IMR-90 (cell line): ENCODE measurements around the gene SSR3. TPM values are rescaled to one million over a fixed set of nuclear protein-coding genes. Genes with fewer than 3 reads are reported as not detected.

Source experiments
- ATAC-seq: fragments of 200-7000 bp; cut with Tn5 transposase; 2 replicates; pipeline ENCODE4 v1.9.1; 2020; ENCODE audit warnings: low read depth, mild to moderate bottlenecking, moderate library complexity
- BruUV-seq: library from RNA; stranded (reverse); fragments of 400-500 nt; replicated peaks from 2 replicates; lab custom pipeline; 2021; lab: Mats Ljungman, UMichigan
- CTCF ChIA-PET: fragments of 300-600 bp; formaldehyde crosslinking; extraction: SDS; loops from one replicate; lab custom pipeline; 2021; ENCODE audit warnings: antibody characterized with exemption; lab: Yijun Ruan, JAX
- POLR2A ChIA-PET: fragments of 300-600 bp; sonication (Branson Sonifier 250); formaldehyde crosslinking; loops from one replicate; lab custom pipeline; 2022; ENCODE audit warnings: antibody characterized with exemption; ENCODE audit not compliant: unreplicated experiment; lab: Charles Lee
- DNase-seq: peaks from one replicate; pipeline ENCODE4 v3.0.0; 2013
- H2AFZ ChIP-seq: replicated peaks from 2 replicates; pipeline ENCODE3; 2013; ENCODE audit warnings: low read length, mild to moderate bottlenecking; ENCODE audit not compliant: poor library complexity
- H2AK5ac ChIP-seq: 2 replicates; pipeline ENCODE4 v1.6.1; 2013; ENCODE audit warnings: low read depth, low read length, inconsistent platforms
- H2AK9ac ChIP-seq: replicated peaks from 2 replicates; pipeline ENCODE3; 2013; ENCODE audit warnings: mild to moderate bottlenecking, low read depth, low read length, moderate library complexity; ENCODE audit not compliant: poor library complexity
- H2BK120ac ChIP-seq: 2 replicates; pipeline ENCODE4 v1.6.1; 2013; ENCODE audit warnings: low read depth, low read length, inconsistent platforms
- H2BK15ac ChIP-seq: 3 replicates; pipeline ENCODE4 v1.6.1; 2013; ENCODE audit warnings: low read depth, low read length, inconsistent platforms
- H2BK20ac ChIP-seq: 2 replicates; pipeline ENCODE4 v1.6.1; 2013; ENCODE audit warnings: low read depth, mild to moderate bottlenecking, inconsistent platforms, low read length, moderate library complexity
- H2BK5ac ChIP-seq: 2 replicates; pipeline ENCODE4 v1.6.1; 2013; ENCODE audit warnings: mild to moderate bottlenecking, low read depth, low read length, inconsistent platforms; ENCODE audit not compliant: poor library complexity, severe bottlenecking
- H3K14ac ChIP-seq: replicated peaks from 2 replicates; pipeline ENCODE4 v1.6.1; 2013; ENCODE audit warnings: low read depth, low read length, inconsistent platforms
- H3K18ac ChIP-seq: 2 replicates; pipeline ENCODE4 v1.6.1; 2013; ENCODE audit warnings: low read depth, low read length, control low read depth
- H3K23ac ChIP-seq: 2 replicates; pipeline ENCODE4 v1.6.1; 2013; ENCODE audit warnings: low read depth, low read length, inconsistent platforms
- H3K27ac ChIP-seq: 2 replicates; pipeline ENCODE4 v1.5.1; 2013; ENCODE audit warnings: mild to moderate bottlenecking, control low read depth, low read length; ENCODE audit not compliant: insufficient read depth
- H3K27me3 ChIP-seq: 2 replicates; pipeline ENCODE4 v1.6.1; 2013; ENCODE audit warnings: low read length; ENCODE audit not compliant: control insufficient read depth, insufficient read depth
- H3K36me3 ChIP-seq: 2 replicates; pipeline ENCODE4 v1.6.1; 2013; ENCODE audit warnings: low read length, mixed read lengths; ENCODE audit not compliant: control insufficient read depth, insufficient read depth
- H3K4ac ChIP-seq: 2 replicates; pipeline ENCODE4 v1.6.1; 2013; ENCODE audit warnings: low read depth, low read length, inconsistent platforms
- H3K4me1 ChIP-seq: 2 replicates; pipeline ENCODE4 v1.6.1; 2013; ENCODE audit warnings: low read length, mixed read lengths; ENCODE audit not compliant: control insufficient read depth, insufficient read depth
- H3K4me2 ChIP-seq: 2 replicates; pipeline ENCODE4 v1.6.1; 2013; ENCODE audit warnings: low read depth, mild to moderate bottlenecking, control low read depth, low read length, moderate library complexity
- H3K4me3 ChIP-seq: 2 replicates; pipeline ENCODE4 v1.5.1; 2013; ENCODE audit warnings: low read depth, mild to moderate bottlenecking, control low read depth, low read length, moderate library complexity; ENCODE audit not compliant: insufficient read depth
- H3K56ac ChIP-seq: 2 replicates; pipeline ENCODE4 v1.6.1; 2013; ENCODE audit warnings: low read length, inconsistent platforms; ENCODE audit not compliant: insufficient read depth; ENCODE audit errors: extremely low read depth
- H3K79me1 ChIP-seq, 2 experiments: 2 replicates each; pipeline ENCODE4 v1.6.1; 2013; ENCODE audit warnings: low read length in 2 of 2, inconsistent platforms in 1 of 2, low read depth in 1 of 2
- H3K9ac ChIP-seq: 2 replicates; pipeline ENCODE4 v1.6.1; 2013; ENCODE audit warnings: low read depth, low read length, control low read depth
- H3K9me1 ChIP-seq: 2 replicates; pipeline ENCODE4 v1.6.1; 2013; ENCODE audit warnings: low read length, inconsistent platforms; ENCODE audit not compliant: insufficient read depth
- H3K9me3 ChIP-seq: 2 replicates; pipeline ENCODE4 v1.6.1; 2013; ENCODE audit warnings: low read length; ENCODE audit not compliant: control insufficient read depth, insufficient read depth
- H4K20me1 ChIP-seq: 2 replicates; pipeline ENCODE4 v1.6.1; 2013; ENCODE audit warnings: low read length, inconsistent platforms; ENCODE audit not compliant: insufficient read depth
- H4K5ac ChIP-seq: 2 replicates; pipeline ENCODE4 v1.6.1; 2013; ENCODE audit warnings: mild to moderate bottlenecking, low read depth, low read length, control low read depth
- H4K8ac ChIP-seq, 2 experiments: 2 replicates each; pipeline ENCODE4 v1.6.1; 2013; ENCODE audit warnings: low read depth in 2 of 2, low read length in 2 of 2, control low read depth in 1 of 2, inconsistent platforms in 1 of 2
- H4K91ac ChIP-seq: 2 replicates; pipeline ENCODE4 v1.6.1; 2013; ENCODE audit warnings: low read depth, low read length, inconsistent platforms; ENCODE audit not compliant: insufficient read depth
- CEBPB ChIP-seq: IDR thresholded peaks from 2 replicates; pipeline ENCODE4 v1.6.1; 2012; ENCODE audit warnings: low read depth, low read length, improper control_type of control experiment
- MAFK ChIP-seq: IDR thresholded peaks from 2 replicates; pipeline ENCODE4 v1.6.1; 2012; ENCODE audit warnings: low read depth, low read length, improper control_type of control experiment
- MXI1 ChIP-seq: IDR thresholded peaks from 2 replicates; pipeline ENCODE4 v1.6.1; 2012; ENCODE audit warnings: low read depth, mild to moderate bottlenecking, low read length, moderate library complexity, borderline replicate concordance
- WGBS, 2 experiments: methylation state at CpG; one replicate each; pipeline versions ENCODE4 v1.1.5 to v1.1.7; 2013; ENCODE audit warnings: missing lambda C conversion rate in 2 of 2; ENCODE audit not compliant: insufficient read length in 1 of 2; ENCODE audit errors: extremely low coverage in 2 of 2; 5-methylcytosine and 5-hydroxymethylcytosine counted together
- dilution Hi-C: fragments of 300-500 bp; cut with HindIII; formaldehyde crosslinking; loops from one replicate; pipeline ENCODE4 v1.14.3; 2018; ENCODE audit warnings: low sequenced_read_pairs; ENCODE audit not compliant: unreplicated experiment
- in situ Hi-C: fragments of 300-500 bp; cut with MboI; formaldehyde crosslinking; loops from 3 replicates; pipeline ENCODE4 v1.14.3; 2019; ENCODE audit warnings: low sequenced_read_pairs, inconsistent platforms, mixed read lengths
- intact Hi-C: fragments of 100-400 bp; cut with micrococcal nuclease; formaldehyde crosslinking; loops from 2 replicates; pipeline ENCODE4 v1.10.0; 2022
- polyA plus RNA-seq, 3 experiments: library from polyadenylated mRNA; depleted of rRNA; stranded (reverse); fragments of >200 nt; gene quantifications; 2 replicates each; pipeline ENCODE4 v1.2.3, GENCODE V29; 2012; ENCODE audit warnings: low replicate concordance in 1 of 3
- total RNA-seq: library from RNA; depleted of rRNA; stranded (reverse); fragments of >200 nt; gene quantifications from 2 replicates; pipeline ENCODE4 v1.2.3, GENCODE V29; 2012

Gene SSR3
- total and polyA plus RNA-seq, 2 of the 4 experiments (the other 2 are of a cell fraction) = 246 to 608 TPM

- H3K9me1 ChIP-seq = no peaks in the 10 kb centered on the region
- no peak for ATAC-seq
- H3K4me3 ChIP-seq = no peak overlapping the region
- peaks cover 35 to 41% of the 10 kb centered on the region in 2 experiments for H3K79me1 ChIP-seq
- H4K20me1 ChIP-seq = peaks cover 36% of the 10 kb centered on the region; the same call in 1 of the 2 replicates
- WGBS, 2 experiments = 40% methylated on average over 1 of the region's 5 CpGs; no CpG with 5 or more reads in 1 of the 2 experiments
- no peak overlapping the region for H2AK5ac ChIP-seq
- H3K27me3 ChIP-seq = no peaks in the 10 kb centered on the region
- H4K8ac ChIP-seq = no peak overlapping the region
- intact Hi-C loops = no loop called here
- no peak overlapping the region for H3K56ac ChIP-seq
- no peak overlapping the region for H4K91ac ChIP-seq
- H3K9me3 ChIP-seq = no peaks in the 10 kb centered on the region
- H2BK20ac ChIP-seq = no peak overlapping the region
- TSS peak; percentile 50 for BruUV-seq
- H2AFZ ChIP-seq = no peak overlapping the region
- no peak overlapping the region for H3K27ac ChIP-seq
- H3K9ac ChIP-seq = no peak overlapping the region
- no peak overlapping the region for H3K18ac ChIP-seq
- dilution Hi-C loops = no loop called here
- H3K4me1 ChIP-seq = peaks cover 2% of the 10 kb centered on the region; the same call in 1 of the 2 replicates
- no peak overlapping the region for H3K4me2 ChIP-seq
- no peak overlapping the region for H3K4ac ChIP-seq
- no peak overlapping the region for H2BK120ac ChIP-seq
- no peak overlapping the region for H3K23ac ChIP-seq
- in situ Hi-C loops = loop anchor here (25.0 kb wide), 1 partner anchor 295 kb away; the partner anchor contains the start of gene LEKR1
- no peak overlapping the region for H2BK5ac ChIP-seq
- peaks cover 28% of the 10 kb centered on the region for H3K36me3 ChIP-seq
- H2AK9ac ChIP-seq = no peak overlapping the region
- H2BK15ac ChIP-seq = no peak overlapping the region
- CTCF ChIA-PET = interaction anchor here (0.6 to 1.1 kb wide), 3 partner anchors 10 to 536 kb away, joined by 3 to 4 read pairs (median 3); no protein-coding TSS in a partner anchor
- POLR2A ChIA-PET = interaction anchor here (0.7 kb wide), 1 partner anchor 274 kb away, joined by 5 read pairs; no protein-coding TSS in a partner anchor
- no peak overlapping the region for H4K5ac ChIP-seq
- no peak for DNase-seq
- H3K14ac ChIP-seq = no peak overlapping the region
- TF ChIP-seq CEBPB (no peak), MAFK (peak; percentile 93), MXI1 (no peak)
These were observed 12.5 kb downstream of the SSR3 start for GRCh38 chr3:156542101-156543042.
